ENCODE measurements around the gene TUBB4A. TPM values are rescaled to one million over a fixed set of nuclear protein-coding genes. Genes with fewer than 3 reads are reported as not detected.

Gene TUBB4A
- total and polyA plus RNA-seq, 4 donors, result 0.05 to 2.1 (median 0.18) TPM

DNA sequence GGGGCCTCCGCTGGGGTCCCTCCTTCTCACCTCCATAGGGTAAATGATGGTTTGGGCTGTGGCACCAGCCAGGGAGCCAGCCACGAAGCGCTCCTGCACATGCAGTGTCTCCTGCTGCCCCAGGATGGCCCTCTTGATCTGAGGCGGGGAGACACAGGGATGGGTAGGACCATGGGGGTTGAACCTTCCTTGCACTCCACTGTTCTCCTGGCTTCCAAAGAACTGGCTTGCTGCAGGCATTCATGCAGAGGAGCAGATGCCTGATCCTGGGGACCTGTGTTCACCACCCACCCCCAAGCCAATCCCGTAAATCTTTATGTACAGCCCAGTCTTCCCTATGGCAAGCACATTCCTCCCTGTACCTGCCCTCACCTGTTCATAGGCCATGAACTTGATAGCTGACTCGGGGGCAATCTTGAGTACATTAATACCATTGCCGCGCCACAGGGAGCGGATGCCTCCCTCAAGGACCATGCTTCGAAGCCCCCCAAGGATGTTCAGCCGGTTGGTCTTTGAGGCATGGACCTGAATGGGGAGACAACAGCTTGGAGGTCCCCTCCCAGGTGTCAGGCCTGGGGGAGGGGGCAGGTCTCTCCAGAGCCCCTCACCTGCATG, 48.1 kb downstream of the TUBB4A start:
- DNase-seq (no peak), ATAC-seq (ENCODE audit: insufficient read depth, low FRiP score) (no peak)
- Histone ChIP-seq H3K9ac (ENCODE audit: insufficient read depth in 1 of 2, low read length in 2 of 2) (no peak overlapping the region), H3K4me3 (no peak overlapping the region), H3K27me3 (ENCODE audit: control insufficient read depth in 3 of 3, insufficient read depth in 3 of 3, low read length in 2 of 3) (no peaks in the 10 kb centered on the region), H3K9me3 (ENCODE audit: control insufficient read depth in 4 of 4, insufficient read depth in 3 of 4, low read length in 3 of 4) (peaks cover 0 to 10% (median 4%) of the 10 kb centered on the region in 4 donors), H3K4me1 (ENCODE audit: control insufficient read depth in 5 of 5, insufficient read depth in 5 of 5, low read length in 5 of 5) (peaks cover 0 to 7% (median 0%) of the 10 kb centered on the region in 5 donors), H3K27ac (ENCODE audit: low read depth in 1 of 2, low read length in 1 of 2) (no peak overlapping the region), H3K36me3 (ENCODE audit: control insufficient read depth in 4 of 4, insufficient read depth in 4 of 4, low read length in 4 of 4) (peaks cover 10 to 26% (median 21%) of the 10 kb centered on the region in 4 donors)
- WGBS, 2 donors, result 97 to 98% methylated on average over 11 of the region's 11 CpGs
- TF ChIP-seq CTCF (IDR thresholded peaks at IDR 0.05; ENCODE audit: control extremely low read depth, extremely low read depth), result no peak

DNA sequence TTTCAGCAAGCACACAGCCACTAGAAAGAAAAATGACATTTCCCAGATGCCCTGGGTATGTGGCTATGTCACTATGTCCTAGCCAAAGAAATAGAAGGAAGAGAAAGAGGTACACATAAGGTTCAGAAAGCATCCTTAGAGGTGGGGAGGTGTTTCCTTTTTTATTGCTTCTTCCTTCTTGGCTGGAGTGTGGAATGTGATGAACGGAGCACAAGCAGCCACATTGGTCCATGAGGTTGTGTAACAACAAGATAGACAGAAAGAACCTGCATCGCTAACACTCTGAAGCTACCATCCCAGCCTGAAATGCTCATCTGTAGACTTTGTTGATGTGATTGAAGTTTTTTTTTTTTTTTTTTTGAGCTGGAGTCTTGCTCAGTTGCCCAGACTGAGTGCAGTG, 49.2 kb downstream of the TUBB4A start:
- ATAC-seq (ENCODE audit: insufficient read depth, low FRiP score) (no peak), DNase-seq (no peak)
- WGBS, 2 donors, result 98 to 100% methylated on average over 2 of the region's 2 CpGs
- peaks cover 10 to 26% (median 21%) of the 10 kb centered on the region in 4 donors for H3K36me3 ChIP-seq (ENCODE audit: control insufficient read depth in 4 of 4, insufficient read depth in 4 of 4, low read length in 4 of 4)
- no peak for TF ChIP-seq CTCF (IDR thresholded peaks at IDR 0.05; ENCODE audit: control extremely low read depth, extremely low read depth)
- H3K4me3 ChIP-seq, result no peak overlapping the region
- no peak overlapping the region for H3K9ac ChIP-seq (ENCODE audit: insufficient read depth in 1 of 2, low read length in 2 of 2)
- peaks cover 0 to 10% (median 4%) of the 10 kb centered on the region in 4 donors for H3K9me3 ChIP-seq (ENCODE audit: control insufficient read depth in 4 of 4, insufficient read depth in 3 of 4, low read length in 3 of 4)
- no peak overlapping the region for H3K27ac ChIP-seq (ENCODE audit: low read depth in 1 of 2, low read length in 1 of 2)
- H3K27me3 ChIP-seq (ENCODE audit: control insufficient read depth in 3 of 3, insufficient read depth in 3 of 3, low read length in 2 of 3), result no peaks in the 10 kb centered on the region
- H3K4me1 ChIP-seq (ENCODE audit: control insufficient read depth in 5 of 5, insufficient read depth in 5 of 5, low read length in 5 of 5), result peaks cover 0 to under 1% (median 0%) of the 10 kb centered on the region in 5 donors

GRCh38 chr19:6452223-6452614, 49.9 kb downstream of the TUBB4A start:
- H3K9ac ChIP-seq (ENCODE audit: insufficient read depth in 1 of 2, low read length in 2 of 2), result no peak overlapping the region
- DNase-seq (no peak), ATAC-seq (ENCODE audit: insufficient read depth, low FRiP score) (no peak)
- no peak overlapping the region for H3K4me3 ChIP-seq
- H3K9me3 ChIP-seq (ENCODE audit: control insufficient read depth in 4 of 4, insufficient read depth in 3 of 4, low read length in 3 of 4), result peaks cover 0 to 10% (median 4%) of the 10 kb centered on the region in 4 donors
- WGBS, 2 donors, result 96% methylated on average over 19 of the region's 19 CpGs
- H3K4me1 ChIP-seq (ENCODE audit: control insufficient read depth in 5 of 5, insufficient read depth in 5 of 5, low read length in 5 of 5), result no peaks in the 10 kb centered on the region
- no peaks in the 10 kb centered on the region for H3K27me3 ChIP-seq (ENCODE audit: control insufficient read depth in 3 of 3, insufficient read depth in 3 of 3, low read length in 2 of 3)
- H3K36me3 ChIP-seq (ENCODE audit: control insufficient read depth in 4 of 4, insufficient read depth in 4 of 4, low read length in 4 of 4), result peaks cover 12 to 26% (median 21%) of the 10 kb centered on the region in 4 donors
- no peak for TF ChIP-seq CTCF (IDR thresholded peaks at IDR 0.05; ENCODE audit: control extremely low read depth, extremely low read depth)
- H3K27ac ChIP-seq (ENCODE audit: low read depth in 1 of 2, low read length in 1 of 2), result no peak overlapping the region
